B cell (primary cell): ENCODE measurements around the gene NTM. TPM values are rescaled to one million over a fixed set of nuclear protein-coding genes. Genes with fewer than 3 reads are reported as not detected.

Experiments
- ATAC-seq: fragments of 200-7000 bp; cut with Tn5 transposase; one replicate; pipeline ENCODE4 v1.10.0; 2021; ENCODE audit warnings: low read depth, mild to moderate bottlenecking, moderate number of reproducible peaks, moderate library complexity
- CTCF ChIA-PET: fragments of 350-600 bp; sonication (Branson Sonifier 250); formaldehyde crosslinking; loops from one replicate; lab custom pipeline; 2021; ENCODE audit warnings: antibody characterized with exemption, inconsistent platforms; lab: Charles Lee
- POLR2A ChIA-PET: fragments of 350-600 bp; sonication (Branson Sonifier 250); formaldehyde crosslinking; loops from one replicate; lab custom pipeline; 2021; ENCODE audit warnings: antibody characterized with exemption; lab: Charles Lee
- DNase-seq: peaks from one replicate; pipeline ENCODE4 v3.0.0; 2013
- H2AFZ ChIP-seq: 2 replicates; pipeline ENCODE4 v1.6.1; 2012; ENCODE audit warnings: mild to moderate bottlenecking, low read depth, low read length; ENCODE audit not compliant: insufficient read depth, poor library complexity, severe bottlenecking
- H3K27ac ChIP-seq, 2 donors: 1 replicate in 1 of 2; 2 replicates in 1 of 2; pipeline ENCODE4 v1.5.1; 2012 to 2013; ENCODE audit warnings: low read length in 2 of 2, mild to moderate bottlenecking in 2 of 2, moderate library complexity in 1 of 2
- H3K27me3 ChIP-seq, 4 experiments: fragments of 200-600 bp in 1 of 4; sonication (generic) in 1 of 4; replicated peaks in 1 of 4; 1 replicate in 2 of 4; 2 replicates in 2 of 4; pipeline versions ENCODE4 v1.6.1 to v1.7.0; 2013 to 2016; ENCODE audit warnings: low read length in 3 of 4, mild to moderate bottlenecking in 2 of 4, mixed read lengths in 1 of 4, moderate library complexity in 1 of 4; ENCODE audit not compliant: insufficient read depth in 4 of 4, control insufficient read depth in 3 of 4; ENCODE audit errors: control extremely low read depth in 1 of 4
- H3K36me3 ChIP-seq, 2 experiments: replicated peaks in 1 of 2; 1 replicate in 1 of 2; 2 replicates in 1 of 2; pipeline versions ENCODE4 v1.6.1 to v1.7.1; 2013; ENCODE audit warnings: low read length in 1 of 2; ENCODE audit not compliant: insufficient read depth in 2 of 2, control insufficient read depth in 1 of 2; ENCODE audit errors: control extremely low read depth in 1 of 2, extremely low read depth in 1 of 2
- H3K4me1 ChIP-seq, 2 donors: fragments of 200-600 bp in 1 of 2; sonication (generic) in 1 of 2; 1 replicate in 1 of 2; 2 replicates in 1 of 2; pipeline versions ENCODE4 v1.5.1 to v1.6.1; 2013 to 2017; ENCODE audit warnings: low read length in 2 of 2; ENCODE audit not compliant: control insufficient read depth in 2 of 2, insufficient read depth in 2 of 2
- H3K4me2 ChIP-seq: replicated peaks from 2 replicates; pipeline ENCODE3; 2012; ENCODE audit warnings: mild to moderate bottlenecking, low read depth, low read length; ENCODE audit not compliant: poor library complexity, severe bottlenecking
- H3K4me3 ChIP-seq, 5 experiments: fragments of 200-600 bp in 1 of 5; sonication (generic) in 1 of 5; 1 replicate in 3 of 5; 2 replicates in 2 of 5; pipeline versions ENCODE4 v1.5.1 to v1.7.0; 2011 to 2016; ENCODE audit warnings: low read length in 4 of 5, mild to moderate bottlenecking in 4 of 5, low read depth in 2 of 5, control low read depth in 1 of 5, moderate library complexity in 1 of 5; ENCODE audit not compliant: insufficient read depth in 1 of 5; ENCODE audit errors: control extremely low read depth in 1 of 5, extremely low read depth in 1 of 5
- H3K79me2 ChIP-seq: fragments of 200-600 bp; sonication (generic); one replicate; pipeline ENCODE4 v1.6.0; 2016; ENCODE audit warnings: low read length; ENCODE audit not compliant: control insufficient read depth, insufficient read depth
- H3K9ac ChIP-seq: fragments of 200-600 bp; sonication (generic); 2 replicates; pipeline ENCODE4 v1.6.1; 2017; ENCODE audit warnings: mild to moderate bottlenecking, low read length, moderate library complexity
- H3K9me3 ChIP-seq, 3 donors: one replicate each; pipeline versions ENCODE4 v1.6.1 to v1.7.1; 2013; ENCODE audit warnings: low read length in 2 of 3; ENCODE audit not compliant: control insufficient read depth in 2 of 3, insufficient read depth in 1 of 3; ENCODE audit errors: control extremely low read depth in 1 of 3
- H4K20me1 ChIP-seq: 2 replicates; pipeline ENCODE4 v1.6.0; 2012; ENCODE audit warnings: mild to moderate bottlenecking, low read length; ENCODE audit not compliant: insufficient read depth, control insufficient read depth, poor library complexity, severe bottlenecking
- H3K27ac Mint-ChIP-seq: one replicate; pipeline ENCODE4 v1.8.0; 2021; ENCODE audit warnings: mixed read lengths
- H3K27me3 Mint-ChIP-seq: one replicate; pipeline ENCODE4 v1.8.0; 2021; ENCODE audit warnings: mixed read lengths
- H3K4me1 Mint-ChIP-seq: one replicate; pipeline ENCODE4 v1.8.0; 2021; ENCODE audit warnings: mixed read lengths
- H3K4me3 Mint-ChIP-seq: one replicate; pipeline ENCODE4 v1.8.0; 2021; ENCODE audit warnings: mixed read lengths
- H3K9me3 Mint-ChIP-seq: one replicate; pipeline ENCODE4 v1.8.0; 2022; ENCODE audit warnings: mixed read lengths; ENCODE audit not compliant: insufficient read depth
- EZH2 ChIP-seq: IDR thresholded peaks from 2 replicates; pipeline ENCODE4 v1.6.1; 2012; ENCODE audit warnings: borderline replicate concordance, low read depth, mild to moderate bottlenecking, moderate library complexity, low read length; ENCODE audit not compliant: insufficient read depth, poor library complexity, severe bottlenecking
- WGBS: methylation state at CpG from one replicate; pipeline ENCODE4 v1.1.5; 2013; ENCODE audit warnings: missing lambda C conversion rate; ENCODE audit not compliant: insufficient coverage; 5-methylcytosine and 5-hydroxymethylcytosine counted together
- intact Hi-C: fragments of 100-400 bp; cut with micrococcal nuclease; formaldehyde crosslinking; loops from one replicate; pipeline ENCODE4 v1.10.0; 2022
- polyA plus RNA-seq: library from polyadenylated mRNA; depleted of rRNA; stranded (reverse); fragments of >200 nt; gene quantifications from 2 replicates; pipeline ENCODE4 v1.2.3, GENCODE V29; 2012
- total RNA-seq, 2 donors: library from RNA; stranded (reverse); fragments of 120-200 nt in 1 of 2; gene quantifications; 1 replicate in 1 of 2; 2 replicates in 1 of 2; pipeline versions ENCODE4 v1.2.3 to v1.2.4, GENCODE V29; 2013 to 2022
- TF ChIP-seq, protein P1 (sequence below): fragments of 200-600 bp; IDR thresholded peaks from one replicate; pipeline ENCODE4 v1.8.0; 2022; ENCODE audit warnings: antibody characterized with exemption, mild to moderate bottlenecking

NTM gene
- total and polyA plus RNA-seq, 2 donors (not counting 1 experiment from before 2014, with no cell fraction given) = not detected

DNA sequence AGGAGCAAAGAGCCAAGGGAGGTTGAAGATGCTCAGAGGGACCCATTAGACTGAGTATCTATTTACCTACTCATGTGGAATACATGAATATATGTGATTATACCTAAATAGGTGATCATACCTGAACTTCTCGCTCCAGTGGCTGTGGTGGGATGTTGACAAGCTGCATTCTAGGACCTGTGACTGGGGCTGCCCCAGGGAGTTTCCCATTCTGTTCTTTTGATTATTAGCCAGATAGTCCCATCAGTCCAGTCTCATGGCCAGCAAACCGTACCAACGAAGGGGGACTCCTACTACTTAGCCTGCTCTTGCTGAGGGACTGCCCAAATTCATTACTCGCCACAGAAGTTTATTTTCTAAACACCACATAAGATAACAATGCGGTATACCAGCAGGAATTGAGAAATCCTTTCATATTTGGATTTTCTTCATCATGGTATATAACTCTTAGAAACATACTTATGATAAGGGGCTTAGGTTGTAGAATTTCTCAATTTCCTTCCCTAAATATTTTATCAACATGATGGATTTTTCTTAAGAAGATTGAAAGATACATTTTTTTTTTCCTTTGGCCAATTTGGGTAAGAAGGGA is 273.9 kb downstream of the NTM start:
- no peaks in the 10 kb centered on the region for H3K4me1 ChIP-seq
- ATAC-seq (no peak), DNase-seq (no peak)
- H3K9me3 ChIP-seq = no peaks in the 10 kb centered on the region
- Mint-ChIP-seq H3K4me1 (no peaks in the 10 kb centered on the region), H3K27me3 (no peaks in the 10 kb centered on the region), H3K9me3 (no peaks in the 10 kb centered on the region), H3K27ac (no peak overlapping the region), H3K4me3 (no peak overlapping the region)
- no peak overlapping the region for H3K4me2 ChIP-seq
- H4K20me1 ChIP-seq = no peaks in the 10 kb centered on the region
- no peaks in the 10 kb centered on the region for H3K27me3 ChIP-seq
- no peak overlapping the region for H2AFZ ChIP-seq
- CTCF ChIA-PET = no interaction called here
- WGBS = 80% methylated on average over 2 of the region's 5 CpGs
- no peak overlapping the region for H3K9ac ChIP-seq
- no peak overlapping the region for H3K4me3 ChIP-seq
- H3K79me2 ChIP-seq = no peaks in the 10 kb centered on the region
- intact Hi-C loops = no loop called here
- H3K36me3 ChIP-seq = no peaks in the 10 kb centered on the region
- no peak overlapping the region for H3K27ac ChIP-seq
- TF ChIP-seq EZH2 = no peak
- TF ChIP-seq, protein P1, sequence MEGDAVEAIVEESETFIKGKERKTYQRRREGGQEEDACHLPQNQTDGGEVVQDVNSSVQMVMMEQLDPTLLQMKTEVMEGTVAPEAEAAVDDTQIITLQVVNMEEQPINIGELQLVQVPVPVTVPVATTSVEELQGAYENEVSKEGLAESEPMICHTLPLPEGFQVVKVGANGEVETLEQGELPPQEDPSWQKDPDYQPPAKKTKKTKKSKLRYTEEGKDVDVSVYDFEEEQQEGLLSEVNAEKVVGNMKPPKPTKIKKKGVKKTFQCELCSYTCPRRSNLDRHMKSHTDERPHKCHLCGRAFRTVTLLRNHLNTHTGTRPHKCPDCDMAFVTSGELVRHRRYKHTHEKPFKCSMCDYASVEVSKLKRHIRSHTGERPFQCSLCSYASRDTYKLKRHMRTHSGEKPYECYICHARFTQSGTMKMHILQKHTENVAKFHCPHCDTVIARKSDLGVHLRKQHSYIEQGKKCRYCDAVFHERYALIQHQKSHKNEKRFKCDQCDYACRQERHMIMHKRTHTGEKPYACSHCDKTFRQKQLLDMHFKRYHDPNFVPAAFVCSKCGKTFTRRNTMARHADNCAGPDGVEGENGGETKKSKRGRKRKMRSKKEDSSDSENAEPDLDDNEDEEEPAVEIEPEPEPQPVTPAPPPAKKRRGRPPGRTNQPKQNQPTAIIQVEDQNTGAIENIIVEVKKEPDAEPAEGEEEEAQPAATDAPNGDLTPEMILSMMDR = no peak
- POLR2A ChIA-PET = no interaction called here

DNA sequence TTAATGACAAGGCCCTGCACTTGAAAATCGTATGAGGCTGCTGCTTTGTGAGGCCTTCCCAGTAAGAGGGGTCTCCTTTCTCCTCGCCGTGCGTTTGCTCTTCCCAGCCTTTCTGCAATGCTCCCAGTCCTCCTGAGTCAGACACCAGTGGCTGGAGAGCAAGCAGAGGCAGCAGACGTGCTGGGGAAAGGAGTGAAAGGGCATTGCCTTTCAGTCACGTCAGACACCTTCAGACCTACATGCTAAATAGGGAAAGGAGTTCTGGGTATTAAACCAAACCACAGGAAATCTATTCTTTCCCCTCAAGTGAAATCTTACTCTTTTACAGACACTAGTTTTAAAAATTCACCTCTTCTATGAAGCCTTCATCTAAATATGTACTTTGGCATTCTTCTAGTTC is 274.8 kb downstream of the NTM start:
- no peaks in the 10 kb centered on the region for H3K79me2 ChIP-seq
- ATAC-seq (no peak), DNase-seq (no peak)
- no peak overlapping the region for H3K4me2 ChIP-seq
- Mint-ChIP-seq H3K27ac (no peak overlapping the region), H3K4me1 (no peaks in the 10 kb centered on the region), H3K9me3 (no peaks in the 10 kb centered on the region), H3K4me3 (no peak overlapping the region), H3K27me3 (no peaks in the 10 kb centered on the region)
- no peak overlapping the region for H3K27ac ChIP-seq
- WGBS = 74% methylated on average over 3 of the region's 6 CpGs
- TF ChIP-seq EZH2 = no peak
- TF ChIP-seq, protein P1 = no peak
- intact Hi-C loops = no loop called here
- no peak overlapping the region for H3K9ac ChIP-seq
- H3K4me3 ChIP-seq = no peak overlapping the region
- ChIA-PET POLR2A (no interaction called here), CTCF (interaction anchor here (1.5 kb wide), 1 partner anchor 23 kb away, joined by 3 read pairs; no protein-coding TSS in a partner anchor)
- no peaks in the 10 kb centered on the region for H3K27me3 ChIP-seq
- H4K20me1 ChIP-seq = no peaks in the 10 kb centered on the region
- no peak overlapping the region for H2AFZ ChIP-seq
- H3K4me1 ChIP-seq = no peaks in the 10 kb centered on the region
- H3K36me3 ChIP-seq = no peaks in the 10 kb centered on the region
- no peaks in the 10 kb centered on the region for H3K9me3 ChIP-seq
